ENCODE data around the gene PER3. TPM values are rescaled to one million over a fixed set of nuclear protein-coding genes. Genes with fewer than 3 reads are reported as not detected.

Gene PER3
- 10 to 100 TPM in 1 of 5 experiments, 1 to 10 TPM in 4; 2.2 to 10.4 (median 5.1) TPM for total RNA-seq
- polyA plus RNA-seq = 1 to 10 TPM; 2.8 to 4.1 TPM
- total RNA-seq = 14.9 reads per million, percentile 44 among the genes with 10 or more reads in this experiment

GRCh38 chr1:7783826-7784491, at the start of gene PER3:
TSS of gene PER3 (plus strand) at chr1:7784291. CDS start at chr1:7784878, 587 bp downstream.
- intact Hi-C loops (cut with micrococcal nuclease) = loop anchor here (1.0 to 10.0 kb wide), 9 partner anchors 13 to 1643 kb away; partner anchors contain the start of genes PARK7 (in 2 of the 2), VAMP3 (in 2 of the 2), CAMTA1 (in 1 of the 2) and GPR157 (in 1 of the 2)
- Mint-ChIP-seq H3K9me3 (no peaks in the 10 kb centered on the region), H3K27me3 (peaks cover 0 to 16% (median 0%) of the 10 kb centered on the region in 5 donors), H3K27ac (peak within 1 kb of the TSS in 8 of 9 donors; percentile 63 to 91 (median 82)), H3K4me3 (peak within 1 kb of the TSS; percentile 67 to 85 (median 76)), H3K36me3 (peaks cover 0 to 19% (median 17%) of the 10 kb centered on the region in 5 donors), H3K4me1 (peaks cover 18 to 39% (median 28%) of the 10 kb centered on the region in 7 donors)
- Histone ChIP-seq H3K27me3 (ENCODE audit: control insufficient read depth in 2 of 2, insufficient read depth in 2 of 2, low read length in 2 of 2) (no peaks in the 10 kb centered on the region), H3K27ac (ENCODE audit: low read depth, low read length) (peak within 1 kb of the TSS; percentile 99), H3K4me1 (ENCODE audit: control insufficient read depth in 2 of 2, insufficient read depth in 2 of 2, low read length in 2 of 2) (peaks cover 8 to 17% of the 10 kb centered on the region in 2 donors), H3K9me3 (ENCODE audit: control insufficient read depth in 2 of 3, low read length in 3 of 3) (no peaks in the 10 kb centered on the region), H3K4me3 (ENCODE audit: low read length) (peak within 1 kb of the TSS; percentile 58), H3K36me3 (ENCODE audit: control insufficient read depth in 2 of 3, insufficient read depth in 3 of 3, low read length in 3 of 3) (peaks cover 0 to 12% (median 0%) of the 10 kb centered on the region in 3 experiments)
- DNase-seq (peak; percentile 84 to 97 (median 94)), ATAC-seq (peak; percentile 93)
- POLR2A ChIA-PET = interaction anchor here (1.0 kb wide), 1 partner anchor 10 kb away, joined by 3 read pairs; no protein-coding TSS in a partner anchor
- CTCF ChIA-PET = no interaction called here

GRCh38 chr1:7738044-7738443, 46.0 kb upstream of the PER3 start:
- Histone ChIP-seq H3K36me3 (ENCODE audit: control insufficient read depth in 2 of 3, insufficient read depth in 3 of 3, low read length in 3 of 3) (no peaks in the 10 kb centered on the region), H3K9me3 (ENCODE audit: control insufficient read depth in 2 of 3, low read length in 3 of 3) (no peaks in the 10 kb centered on the region), H3K27me3 (ENCODE audit: control insufficient read depth in 2 of 2, insufficient read depth in 2 of 2, low read length in 2 of 2) (no peaks in the 10 kb centered on the region), H3K27ac (ENCODE audit: low read depth, low read length) (no peak overlapping the region), H3K4me1 (ENCODE audit: control insufficient read depth in 2 of 2, insufficient read depth in 2 of 2, low read length in 2 of 2) (no peaks in the 10 kb centered on the region), H3K4me3 (ENCODE audit: low read length) (no peak overlapping the region)
- H3K4me3 Mint-ChIP-seq = no peak overlapping the region
- POLR2A ChIA-PET = no interaction called here
- intact Hi-C loops (cut with micrococcal nuclease) = no loop called here
- no peak overlapping the region for H3K27ac Mint-ChIP-seq
- H3K4me1 Mint-ChIP-seq = peaks cover 0 to 1% (median 0%) of the 10 kb centered on the region in 7 donors
- peaks cover 0 to 3% (median 0%) of the 10 kb centered on the region in 5 donors for H3K27me3 Mint-ChIP-seq
- DNase-seq (no peak), ATAC-seq (no peak)
- H3K9me3 Mint-ChIP-seq = peaks cover 0 to 3% (median 0%) of the 10 kb centered on the region in 11 donors
- CTCF ChIA-PET = interaction anchor here (1.0 kb wide), 1 partner anchor 68 kb away, joined by 4 read pairs; no protein-coding TSS in a partner anchor
- no peaks in the 10 kb centered on the region for H3K36me3 Mint-ChIP-seq

- Mint-ChIP-seq H3K4me1 (peaks cover 0 to 1% (median 0%) of the 10 kb centered on the region in 7 donors), H3K4me3 (no peak overlapping the region), H3K27me3 (peaks cover 0 to 8% (median 5%) of the 10 kb centered on the region in 5 donors)
Measured at GRCh38 chr1:7743346-7743745, 40.7 kb upstream of the PER3 start.

GRCh38 chr1:7744882-7745281, 39.2 kb upstream of the PER3 start:
- no peaks in the 10 kb centered on the region for H3K9me3 ChIP-seq (ENCODE audit: control insufficient read depth in 2 of 3, low read length in 3 of 3)
- no peaks in the 10 kb centered on the region for H3K27me3 ChIP-seq (ENCODE audit: control insufficient read depth in 2 of 2, insufficient read depth in 2 of 2, low read length in 2 of 2)
- CTCF ChIA-PET = interaction anchor here (0.9 to 1.0 kb wide), 2 partner anchors 76 to 77 kb away, joined by 3 read pairs; no protein-coding TSS in a partner anchor
- DNase-seq = no peak
- H3K27ac Mint-ChIP-seq = no peak overlapping the region
- peaks cover 0 to 8% (median 5%) of the 10 kb centered on the region in 5 donors for H3K27me3 Mint-ChIP-seq
- intact Hi-C loops (cut with micrococcal nuclease) = no loop called here
- H3K4me3 Mint-ChIP-seq = no peak overlapping the region
- H3K9me3 Mint-ChIP-seq = no peaks in the 10 kb centered on the region
- H3K36me3 ChIP-seq (ENCODE audit: control insufficient read depth in 2 of 3, insufficient read depth in 3 of 3, low read length in 3 of 3) = no peaks in the 10 kb centered on the region
- no peaks in the 10 kb centered on the region for H3K36me3 Mint-ChIP-seq
- POLR2A ChIA-PET = no interaction called here
- H3K4me1 ChIP-seq (ENCODE audit: control insufficient read depth in 2 of 2, insufficient read depth in 2 of 2, low read length in 2 of 2) = no peaks in the 10 kb centered on the region
- H3K27ac ChIP-seq (ENCODE audit: low read depth, low read length) = no peak overlapping the region
- no peak overlapping the region for H3K4me3 ChIP-seq (ENCODE audit: low read length)
- peaks cover 0 to 1% (median 0%) of the 10 kb centered on the region in 7 donors for H3K4me1 Mint-ChIP-seq
- ATAC-seq = no peak

More at GRCh38 chr1:7743346-7743745, 40.7 kb upstream of the PER3 start:
- H3K9me3 ChIP-seq (ENCODE audit: control insufficient read depth in 2 of 3, low read length in 3 of 3) = no peaks in the 10 kb centered on the region
- no peak for ATAC-seq
- no peaks in the 10 kb centered on the region for H3K27me3 ChIP-seq (ENCODE audit: control insufficient read depth in 2 of 2, insufficient read depth in 2 of 2, low read length in 2 of 2)
- POLR2A ChIA-PET = no interaction called here
- Mint-ChIP-seq H3K36me3 (no peaks in the 10 kb centered on the region), H3K9me3 (peaks cover 0 to 3% (median 0%) of the 10 kb centered on the region in 11 donors), H3K27ac (no peak overlapping the region)
- H3K4me1 ChIP-seq (ENCODE audit: control insufficient read depth in 2 of 2, insufficient read depth in 2 of 2, low read length in 2 of 2) = no peaks in the 10 kb centered on the region
- CTCF ChIA-PET = interaction anchor here (0.7 to 1.5 kb wide), 3 partner anchors 9 to 76 kb away, joined by 3 to 4 read pairs (median 3); no protein-coding TSS in a partner anchor
- intact Hi-C loops (cut with micrococcal nuclease) = no loop called here
- no peaks in the 10 kb centered on the region for H3K36me3 ChIP-seq (ENCODE audit: control insufficient read depth in 2 of 3, insufficient read depth in 3 of 3, low read length in 3 of 3)
- no peak overlapping the region for H3K4me3 ChIP-seq (ENCODE audit: low read length)
- no peak overlapping the region for H3K27ac ChIP-seq (ENCODE audit: low read depth, low read length)
- DNase-seq = no peak

- Mint-ChIP-seq H3K4me1 (peaks cover 0 to 1% (median 0%) of the 10 kb centered on the region in 7 donors), H3K4me3 (no peak overlapping the region), H3K36me3 (no peaks in the 10 kb centered on the region), H3K27me3 (peaks cover 0 to 8% (median 5%) of the 10 kb centered on the region in 5 donors), H3K9me3 (no peaks in the 10 kb centered on the region), H3K27ac (no peak overlapping the region)
- DNase-seq (no peak), ATAC-seq (no peak)
- H3K4me3 ChIP-seq (ENCODE audit: low read length) = no peak overlapping the region
- no peak overlapping the region for H3K27ac ChIP-seq (ENCODE audit: low read depth, low read length)
- intact Hi-C loops (cut with micrococcal nuclease) = no loop called here
- ChIA-PET POLR2A (no interaction called here), CTCF (interaction anchor here (1.0 kb wide), 1 partner anchor 78 kb away, joined by 3 read pairs; no protein-coding TSS in a partner anchor)
- no peaks in the 10 kb centered on the region for H3K9me3 ChIP-seq (ENCODE audit: control insufficient read depth in 2 of 3, low read length in 3 of 3)
- no peaks in the 10 kb centered on the region for H3K27me3 ChIP-seq (ENCODE audit: control insufficient read depth in 2 of 2, insufficient read depth in 2 of 2, low read length in 2 of 2)
- H3K4me1 ChIP-seq (ENCODE audit: control insufficient read depth in 2 of 2, insufficient read depth in 2 of 2, low read length in 2 of 2) = no peaks in the 10 kb centered on the region
- no peaks in the 10 kb centered on the region for H3K36me3 ChIP-seq (ENCODE audit: control insufficient read depth in 2 of 3, insufficient read depth in 3 of 3, low read length in 3 of 3)
Measured at GRCh38 chr1:7745783-7746182, 38.3 kb upstream of the PER3 start.

GRCh38 chr1:7747605-7748004, 36.5 kb upstream of the PER3 start:
- CTCF ChIA-PET = interaction anchor here (0.7 kb wide), 1 partner anchor 78 kb away, joined by 3 read pairs; no protein-coding TSS in a partner anchor
- peaks cover 0 to 2% of the 10 kb centered on the region in 2 donors for H3K4me1 ChIP-seq (ENCODE audit: control insufficient read depth in 2 of 2, insufficient read depth in 2 of 2, low read length in 2 of 2)
- DNase-seq (no peak), ATAC-seq (no peak)
- peaks cover 0 to 12% (median 5%) of the 10 kb centered on the region in 5 donors for H3K27me3 Mint-ChIP-seq
- H3K4me3 ChIP-seq (ENCODE audit: low read length) = no peak overlapping the region
- POLR2A ChIA-PET = no interaction called here
- no peaks in the 10 kb centered on the region for H3K9me3 Mint-ChIP-seq
- no peak overlapping the region for H3K27ac Mint-ChIP-seq
- no peak overlapping the region for H3K27ac ChIP-seq (ENCODE audit: low read depth, low read length)
- H3K4me3 Mint-ChIP-seq = no peak overlapping the region
- H3K36me3 Mint-ChIP-seq = no peaks in the 10 kb centered on the region
- no peaks in the 10 kb centered on the region for H3K9me3 ChIP-seq (ENCODE audit: control insufficient read depth in 2 of 3, low read length in 3 of 3)
- H3K36me3 ChIP-seq (ENCODE audit: control insufficient read depth in 2 of 3, insufficient read depth in 3 of 3, low read length in 3 of 3) = no peaks in the 10 kb centered on the region
- no peaks in the 10 kb centered on the region for H3K27me3 ChIP-seq (ENCODE audit: control insufficient read depth in 2 of 2, insufficient read depth in 2 of 2, low read length in 2 of 2)
- H3K4me1 Mint-ChIP-seq = peaks cover under 1 to 15% (median 13%) of the 10 kb centered on the region in 7 donors
- intact Hi-C loops (cut with micrococcal nuclease) = no loop called here
